ENCODE results near the gene ACO1. TPM values are rescaled to one million over a fixed set of nuclear protein-coding genes. Genes with fewer than 3 reads are reported as not detected.
"Not testable (repeated sequence)": the region's sequence is repeated elsewhere in the genome, so short reads cannot be mapped to it uniquely, and the experiment has no call there.

Gene ACO1
- total RNA-seq, 1 donor: 105 TPM

GRCh38 chr9:32348106-32348695 is 36.2 kb upstream of the ACO1 start:
- no peak overlapping the region for H2AFZ ChIP-seq (ENCODE audit: low read length)
- H3K4me2 ChIP-seq (ENCODE audit: insufficient read depth, low read length): no peak overlapping the region
- H3K79me2 ChIP-seq (ENCODE audit: insufficient read depth, low read length): no peaks in the 10 kb centered on the region
- H3K4me1 ChIP-seq (ENCODE audit: insufficient read depth, low read length): no peaks in the 10 kb centered on the region
- no peaks in the 10 kb centered on the region for H3K9me3 ChIP-seq (ENCODE audit: low read depth, low read length)
- H3K4me3 ChIP-seq (ENCODE audit: insufficient read depth, low read length): no peak overlapping the region
- no peaks in the 10 kb centered on the region for H3K27me3 ChIP-seq (ENCODE audit: insufficient read depth, low read length)
- TF ChIP-seq CTCF (IDR thresholded peaks at IDR 0.05; ENCODE audit: extremely low read depth, low read depth, low read length): no peak
- H4K20me1 ChIP-seq (ENCODE audit: insufficient read depth, low read length): no peaks in the 10 kb centered on the region
- no peak for DNase-seq (ENCODE audit: insufficient read length, low spot score, missing footprints)
- H3K36me3 ChIP-seq (ENCODE audit: insufficient read depth, low read length): no peaks in the 10 kb centered on the region
- H3K27ac ChIP-seq (ENCODE audit: low read depth, low read length): no peak overlapping the region

GRCh38 chr9:32349013-32349412 is 35.4 kb upstream of the ACO1 start:
- Histone ChIP-seq H3K4me1 (ENCODE audit: insufficient read depth, low read length) (no peaks in the 10 kb centered on the region), H3K4me2 (ENCODE audit: insufficient read depth, low read length) (no peak overlapping the region), H4K20me1 (ENCODE audit: insufficient read depth, low read length) (no peaks in the 10 kb centered on the region), H3K27me3 (ENCODE audit: insufficient read depth, low read length) (no peaks in the 10 kb centered on the region), H3K9me3 (ENCODE audit: low read depth, low read length) (no peaks in the 10 kb centered on the region), H3K27ac (ENCODE audit: low read depth, low read length) (no peak overlapping the region), H3K79me2 (ENCODE audit: insufficient read depth, low read length) (no peaks in the 10 kb centered on the region), H3K4me3 (ENCODE audit: insufficient read depth, low read length) (no peak overlapping the region), H2AFZ (ENCODE audit: low read length) (no peak overlapping the region), H3K36me3 (ENCODE audit: insufficient read depth, low read length) (no peaks in the 10 kb centered on the region)
- DNase-seq (ENCODE audit: insufficient read length, low spot score, missing footprints): no peak
- TF ChIP-seq CTCF (IDR thresholded peaks at IDR 0.05; ENCODE audit: extremely low read depth, low read depth, low read length): no peak

GRCh38 chr9:32350682-32351081 is 33.8 kb upstream of the ACO1 start:
- no peak overlapping the region for H3K4me3 ChIP-seq (ENCODE audit: insufficient read depth, low read length)
- H3K79me2 ChIP-seq (ENCODE audit: insufficient read depth, low read length): no peaks in the 10 kb centered on the region
- no peaks in the 10 kb centered on the region for H4K20me1 ChIP-seq (ENCODE audit: insufficient read depth, low read length)
- no peaks in the 10 kb centered on the region for H3K27me3 ChIP-seq (ENCODE audit: insufficient read depth, low read length)
- no peaks in the 10 kb centered on the region for H3K9me3 ChIP-seq (ENCODE audit: low read depth, low read length)
- H3K27ac ChIP-seq (ENCODE audit: low read depth, low read length): no peak overlapping the region
- TF ChIP-seq CTCF (IDR thresholded peaks at IDR 0.05; ENCODE audit: extremely low read depth, low read depth, low read length): peak; percentile 36
- no peak for DNase-seq (ENCODE audit: insufficient read length, low spot score, missing footprints)
- no peaks in the 10 kb centered on the region for H3K4me1 ChIP-seq (ENCODE audit: insufficient read depth, low read length)
- H3K36me3 ChIP-seq (ENCODE audit: insufficient read depth, low read length): no peaks in the 10 kb centered on the region
- no peak overlapping the region for H2AFZ ChIP-seq (ENCODE audit: low read length)
- H3K4me2 ChIP-seq (ENCODE audit: insufficient read depth, low read length): no peak overlapping the region

GRCh38 chr9:32351845-32352244 is 32.6 kb upstream of the ACO1 start:
- H2AFZ ChIP-seq (ENCODE audit: low read length): no peak overlapping the region
- no peak overlapping the region for H3K4me2 ChIP-seq (ENCODE audit: insufficient read depth, low read length)
- H3K79me2 ChIP-seq (ENCODE audit: insufficient read depth, low read length): no peaks in the 10 kb centered on the region
- TF ChIP-seq CTCF (IDR thresholded peaks at IDR 0.05; ENCODE audit: extremely low read depth, low read depth, low read length): peak; percentile 15
- no peaks in the 10 kb centered on the region for H3K36me3 ChIP-seq (ENCODE audit: insufficient read depth, low read length)
- no peak overlapping the region for H3K27ac ChIP-seq (ENCODE audit: low read depth, low read length)
- no peak for DNase-seq (ENCODE audit: insufficient read length, low spot score, missing footprints)
- H3K9me3 ChIP-seq (ENCODE audit: low read depth, low read length): no peaks in the 10 kb centered on the region
- no peaks in the 10 kb centered on the region for H3K27me3 ChIP-seq (ENCODE audit: insufficient read depth, low read length)
- H3K4me3 ChIP-seq (ENCODE audit: insufficient read depth, low read length): no peak overlapping the region
- H4K20me1 ChIP-seq (ENCODE audit: insufficient read depth, low read length): no peaks in the 10 kb centered on the region
- no peaks in the 10 kb centered on the region for H3K4me1 ChIP-seq (ENCODE audit: insufficient read depth, low read length)

- H3K27ac ChIP-seq (ENCODE audit: low read depth, low read length); H3K4me1 ChIP-seq (ENCODE audit: insufficient read depth, low read length); H3K4me2 ChIP-seq (ENCODE audit: insufficient read depth, low read length); H2AFZ ChIP-seq (ENCODE audit: low read length); DNase-seq (ENCODE audit: insufficient read length, low spot score, missing footprints); H3K9me3 ChIP-seq (ENCODE audit: low read depth, low read length); H3K4me3 ChIP-seq (ENCODE audit: insufficient read depth, low read length); H4K20me1 ChIP-seq (ENCODE audit: insufficient read depth, low read length); H3K27me3 ChIP-seq (ENCODE audit: insufficient read depth, low read length); H3K36me3 ChIP-seq (ENCODE audit: insufficient read depth, low read length); H3K79me2 ChIP-seq (ENCODE audit: insufficient read depth, low read length): not testable (repeated sequence)
Measured at GRCh38 chr9:32353476-32353875, 31.0 kb upstream of the ACO1 start.
